ENCODE data around the gene ADAM19.

Gene ADAM19

GRCh38 chr5:157513182-157513581 lies 62.4 kb downstream of the ADAM19 start:
- DNase-seq, result no peak

GRCh38 chr5:157511651-157512644 lies 63.6 kb downstream of the ADAM19 start:
- no peak for DNase-seq

- DNase-seq, result no peak
Observed at GRCh38 chr5:157510682-157511081, 64.9 kb downstream of the ADAM19 start.

GRCh38 chr5:157509587-157509986 lies 66.0 kb downstream of the ADAM19 start:
- DNase-seq, result no peak

- DNase-seq, result no peak
Observed at GRCh38 chr5:157509093-157509492, 66.5 kb downstream of the ADAM19 start.

GRCh38 chr5:157506981-157507780 lies 68.4 kb downstream of the ADAM19 start:
- no peak for DNase-seq

- DNase-seq, result no peak
Observed at GRCh38 chr5:157506066-157506590, 69.4 kb downstream of the ADAM19 start.

GRCh38 chr5:157505496-157505895 lies 70.1 kb downstream of the ADAM19 start:
- no peak for DNase-seq

GRCh38 chr5:157504053-157504452 lies 71.5 kb downstream of the ADAM19 start:
- DNase-seq, result no peak

- DNase-seq, result no peak
Observed at GRCh38 chr5:157502143-157502647, 73.4 kb downstream of the ADAM19 start.

- no peak for DNase-seq
Observed at GRCh38 chr5:157497875-157498611, 77.5 kb downstream of the ADAM19 start.

GRCh38 chr5:157496864-157497263 lies 78.7 kb downstream of the ADAM19 start:
- no peak for DNase-seq

GRCh38 chr5:157494178-157494832 lies 81.3 kb downstream of the ADAM19 start:
- DNase-seq, result no peak

GRCh38 chr5:157492886-157493285 lies 82.7 kb downstream of the ADAM19 start:
- DNase-seq, result no peak

- DNase-seq, result no peak
Observed at GRCh38 chr5:157491471-157491995, 84.0 kb downstream of the ADAM19 start.

GRCh38 chr5:157487358-157487757 lies 88.2 kb downstream of the ADAM19 start:
- DNase-seq, result no peak

GRCh38 chr5:157486861-157487260 lies 88.7 kb downstream of the ADAM19 start:
- DNase-seq, result no peak

- no peak for DNase-seq
Observed at GRCh38 chr5:157486221-157486681, 89.3 kb downstream of the ADAM19 start.

- DNase-seq, result no peak
Observed at GRCh38 chr5:157485811-157486210, 89.8 kb downstream of the ADAM19 start.

- no peak for DNase-seq
Observed at GRCh38 chr5:157485340-157485739, 90.2 kb downstream of the ADAM19 start.

GRCh38 chr5:157484768-157485167 lies 90.8 kb downstream of the ADAM19 start:
- no peak for DNase-seq

All from right kidney (tissue), 1 donor.